ENCODE results near the gene ESR2.
"Not testable (repeated sequence)": the region's sequence is repeated elsewhere in the genome, so short reads cannot be mapped to it uniquely, and the experiment has no call there.

Gene ESR2

DNA sequence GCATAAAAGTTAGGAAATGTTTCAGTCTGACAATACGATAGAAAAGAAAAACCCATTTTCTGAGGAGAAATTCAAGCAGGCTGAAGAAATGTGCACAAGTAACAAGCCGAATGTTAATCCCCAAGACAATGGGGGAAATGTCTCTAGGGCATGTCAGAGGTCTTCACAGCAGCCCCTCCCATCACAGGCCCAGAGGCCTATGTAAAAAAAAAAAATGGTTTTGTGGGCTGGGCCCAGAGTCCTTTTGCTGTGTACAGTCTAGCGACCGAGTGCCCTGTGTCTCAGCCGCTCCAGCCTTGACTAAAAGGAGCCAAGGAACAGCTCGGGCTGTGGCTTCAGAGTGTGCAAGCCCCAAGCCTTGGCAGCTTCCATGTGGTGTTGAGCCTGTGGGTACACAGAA, 250.9 kb downstream of the ESR2 start:
- H3K27ac Mint-ChIP-seq; DNase-seq (ENCODE audit: low spot score in 2 of 2); ATAC-seq (ENCODE audit: low read depth); H3K27me3 Mint-ChIP-seq; H3K4me1 Mint-ChIP-seq; H3K36me3 Mint-ChIP-seq; H3K9me3 Mint-ChIP-seq; H3K4me3 Mint-ChIP-seq: not testable (repeated sequence)

DNA sequence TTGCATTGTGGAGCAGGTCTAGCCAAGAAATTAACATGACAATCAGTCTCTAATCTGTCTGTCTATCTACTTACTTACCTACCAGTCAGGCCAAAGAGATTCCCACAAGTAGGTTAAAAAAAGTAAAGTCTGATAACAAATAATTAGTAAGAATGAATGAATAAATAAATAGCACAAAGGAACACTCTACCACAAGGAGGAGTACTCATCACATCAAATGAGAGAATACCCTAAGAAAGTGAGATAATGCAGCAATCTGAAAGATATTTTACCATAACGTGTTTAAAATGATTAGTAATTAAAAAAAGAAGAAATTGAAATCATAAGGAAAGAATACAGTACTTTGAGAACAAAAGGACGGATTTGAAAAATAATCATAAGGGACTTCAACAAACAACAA, 254.1 kb downstream of the ESR2 start:
- peaks cover 5% of the 10 kb centered on the region for H3K9me3 Mint-ChIP-seq
- no peak for DNase-seq (ENCODE audit: low spot score in 2 of 2)
- no peak overlapping the region for H3K4me3 Mint-ChIP-seq
- H3K36me3 Mint-ChIP-seq: peaks cover 5% of the 10 kb centered on the region
- no peaks in the 10 kb centered on the region for H3K27me3 Mint-ChIP-seq
- H3K27ac Mint-ChIP-seq: no peak overlapping the region
- ATAC-seq (ENCODE audit: low read depth): no peak
- H3K4me1 Mint-ChIP-seq: no peaks in the 10 kb centered on the region

DNA sequence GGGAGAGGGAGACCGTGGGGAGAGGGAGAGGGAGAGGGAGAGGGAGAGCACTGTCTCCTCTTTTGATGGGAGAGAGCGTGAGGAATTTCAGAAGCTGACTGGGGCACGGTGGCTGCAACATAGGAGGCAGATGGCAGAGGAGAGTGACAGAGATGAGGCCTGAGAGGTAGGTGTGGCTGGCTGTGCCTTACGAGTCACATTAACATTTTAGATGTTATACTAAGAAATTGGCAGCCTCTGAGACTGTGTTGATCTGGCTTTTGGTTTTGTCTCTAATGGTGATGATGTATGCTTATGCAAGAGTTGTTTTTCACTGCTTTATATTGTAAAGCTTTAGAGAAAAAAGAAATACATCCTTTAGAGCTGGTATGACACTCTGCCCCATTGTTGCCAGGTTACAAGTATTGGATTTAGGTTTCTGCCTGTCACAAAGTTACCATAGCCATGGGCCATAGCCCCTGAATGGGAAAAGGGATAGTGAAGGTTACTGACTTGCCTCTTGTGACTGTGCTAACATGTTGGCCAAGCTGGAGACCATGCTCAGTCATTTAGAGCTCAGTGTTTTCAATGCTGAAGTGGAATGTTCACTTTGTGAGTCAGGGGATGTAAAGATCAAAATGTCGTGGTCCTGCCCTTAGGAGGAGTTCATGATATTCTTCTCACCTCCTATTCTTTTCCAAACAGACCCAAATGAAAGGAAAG, 255.2 kb downstream of the ESR2 start:
- Mint-ChIP-seq H3K27me3 (no peaks in the 10 kb centered on the region), H3K9me3 (peaks cover 5% of the 10 kb centered on the region), H3K4me1 (no peaks in the 10 kb centered on the region), H3K27ac (no peak overlapping the region), H3K36me3 (peaks cover 5% of the 10 kb centered on the region), H3K4me3 (no peak overlapping the region)
- ATAC-seq (ENCODE audit: low read depth) (no peak), DNase-seq (ENCODE audit: low spot score in 2 of 2) (no peak)

DNA sequence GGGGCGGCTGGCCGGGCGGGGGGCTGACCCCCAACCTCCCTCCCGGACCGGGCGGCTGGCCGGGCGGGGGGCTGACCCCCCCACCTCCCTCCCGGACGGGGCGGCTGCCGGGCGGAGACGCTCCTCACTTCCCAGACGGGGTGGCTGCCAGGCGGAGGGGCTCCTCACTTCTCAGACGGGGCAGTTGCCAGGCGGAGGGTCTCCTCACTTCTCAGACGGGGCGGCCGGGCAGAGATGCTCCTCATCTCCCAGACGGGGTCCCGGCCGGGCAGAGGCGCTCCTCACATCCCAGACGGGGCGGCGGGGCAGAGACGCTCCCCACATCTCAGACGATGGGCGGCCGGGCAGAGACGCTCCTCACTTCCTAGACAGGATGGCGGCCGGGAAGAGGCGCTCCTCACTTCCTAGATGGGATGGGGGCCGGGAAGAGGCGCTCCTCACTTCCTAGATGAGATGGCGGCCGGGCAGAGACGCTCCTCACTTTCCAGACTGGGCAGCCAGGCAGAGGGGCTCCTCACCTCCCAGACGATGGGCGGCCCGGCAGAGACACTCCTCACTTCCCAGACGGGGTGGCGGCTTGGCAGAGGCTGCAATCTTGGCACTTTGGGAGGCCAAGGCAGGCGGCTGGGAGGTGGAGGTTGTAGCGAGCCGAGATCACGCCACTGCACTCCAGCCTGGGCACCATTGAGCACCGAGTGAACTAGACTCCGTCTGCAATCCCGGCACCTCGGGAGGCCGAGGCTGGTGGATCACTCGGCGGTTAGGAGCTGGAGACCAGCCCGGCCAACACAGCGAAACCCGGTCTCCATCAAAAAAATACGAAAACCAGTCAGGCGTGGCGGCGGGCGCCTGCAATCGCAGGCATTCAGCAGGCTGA, 256.1 kb downstream of the ESR2 start:
- not testable (repeated sequence) for H3K9me3 Mint-ChIP-seq

DNA sequence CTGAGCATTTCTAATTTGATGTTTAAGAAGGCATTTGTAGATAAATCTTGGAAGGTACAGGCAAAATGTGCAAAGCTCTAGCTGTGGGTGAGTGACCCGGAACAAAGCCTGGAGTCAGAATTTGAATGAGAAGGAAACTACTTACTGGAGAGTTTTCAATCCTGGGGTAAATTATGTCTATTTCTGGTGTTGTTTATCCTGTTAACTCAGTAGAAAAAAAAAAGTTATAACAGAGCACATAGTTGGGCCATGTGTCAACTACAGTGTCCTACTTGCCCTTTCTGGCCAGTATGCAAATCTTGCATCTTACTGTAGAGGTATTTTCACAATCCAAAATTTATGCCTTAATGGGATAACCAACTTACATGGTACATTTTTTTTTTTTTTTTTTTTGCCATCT, 259.0 kb downstream of the ESR2 start:
- H3K9me3 Mint-ChIP-seq: no peaks in the 10 kb centered on the region
- H3K4me3 Mint-ChIP-seq: no peak overlapping the region
- H3K27ac Mint-ChIP-seq: no peak overlapping the region
- no peak for ATAC-seq (ENCODE audit: low read depth)
- peaks cover 7% of the 10 kb centered on the region for H3K36me3 Mint-ChIP-seq
- no peaks in the 10 kb centered on the region for H3K27me3 Mint-ChIP-seq
- DNase-seq (ENCODE audit: low spot score in 2 of 2): no peak
- no peaks in the 10 kb centered on the region for H3K4me1 Mint-ChIP-seq

More for the DNA sequence above, 256.1 kb downstream of the ESR2 start:
- not testable (repeated sequence) for H3K4me1 Mint-ChIP-seq; DNase-seq (ENCODE audit: low spot score in 2 of 2); H3K36me3 Mint-ChIP-seq; H3K27me3 Mint-ChIP-seq; H3K4me3 Mint-ChIP-seq; H3K27ac Mint-ChIP-seq; ATAC-seq (ENCODE audit: low read depth)
